K562 (cell line): Measurements from ENCODE around the gene TTLL8. TPM values are rescaled to one million over a fixed set of nuclear protein-coding genes. Genes with fewer than 3 reads are reported as not detected.

Experiments
- GTF2A2 ChIP-seq: IDR thresholded peaks from 2 replicates; pipeline ENCODE4 v1.6.1; 2016; ENCODE audit warnings: mild to moderate bottlenecking, missing genetic modification characterization, missing compliant biosample characterization
- KHSRP ChIP-seq: fragments of 450-650 bp; IDR thresholded peaks from 2 replicates; pipeline ENCODE4 v1.6.1; 2017
- MTF1 ChIP-seq: fragments of 250-450 bp; sonication (Bioruptor Pico); IDR thresholded peaks from 2 replicates; pipeline ENCODE4 v1.9.0; 2021; ENCODE audit warnings: moderate library complexity, mild to moderate bottlenecking, inconsistent platforms, borderline replicate concordance
- NELFE ChIP-seq: IDR thresholded peaks from 2 replicates; pipeline ENCODE4 v1.6.1; 2011; ENCODE audit warnings: mild to moderate bottlenecking; ENCODE audit not compliant: insufficient read depth, insufficient read length
- RFX1 ChIP-seq: fragments of 450-650 bp; IDR thresholded peaks from 2 replicates; pipeline ENCODE4 v1.6.1; 2016; ENCODE audit warnings: mild to moderate bottlenecking, moderate library complexity
- ZNF512 ChIP-seq: IDR thresholded peaks from 2 replicates; pipeline ENCODE4 v1.6.1; 2016; ENCODE audit warnings: missing genetic modification characterization, missing compliant biosample characterization
- ZNF518B ChIP-seq: fragments of 250-450 bp; sonication (Bioruptor Pico); IDR thresholded peaks from 2 replicates; pipeline ENCODE4 v1.5.0; 2021; ENCODE audit warnings: mild to moderate bottlenecking, moderate library complexity
- ZNF551 ChIP-seq: fragments of 250-450 bp; sonication (Bioruptor Pico); IDR thresholded peaks from 2 replicates; pipeline ENCODE4 v1.5.0; 2021; ENCODE audit warnings: mild to moderate bottlenecking, moderate library complexity
- ZNF785 ChIP-seq: fragments of 250-450 bp; sonication (Bioruptor Pico); IDR thresholded peaks from 2 replicates; pipeline ENCODE4 v1.4.0; 2020; ENCODE audit warnings: mild to moderate bottlenecking
- polyA plus RNA-seq, 8 experiments: library from polyadenylated mRNA; depleted of rRNA in 4 of 8; stranded (reverse) in 5 of 8; unstranded in 3 of 8; fragments of >200 nt; fragmentation: Nextera tagmentation in 2 of 8; fragmentation: Illumina TruSeq in 1 of 8; extraction: Ambion mirVana in 2 of 8; extraction: Trizol in 1 of 8; gene quantifications; 2 replicates each; pipeline versions ENCODE4 v1.2.1 to v1.2.3, GENCODE V29; 2011 to 2014; ENCODE audit warnings: inconsistent platforms in 1 of 8, missing spikeins in 1 of 8
- total RNA-seq, 7 experiments: library from RNA; depleted of rRNA in 6 of 7; stranded (reverse); fragments of >200 nt in 6 of 7; fragmentation: Illumina TruSeq in 2 of 7; extraction: Trizol in 2 of 7; gene quantifications; 2 replicates each; pipeline versions ENCODE4 v1.2.1 to v1.2.3, GENCODE V29; 2011 to 2021; ENCODE audit warnings: low replicate concordance in 1 of 7
- TF ChIP-seq, protein P1 (sequence below): fragments of 200-800 bp; sonication (Bioruptor generic); IDR thresholded peaks from 2 replicates; pipeline ENCODE4 v1.6.1; 2016; ENCODE audit warnings: missing genetic modification characterization, missing compliant biosample characterization
- TF ChIP-seq, protein P2 (sequence below): fragments of 150-350 bp; IDR thresholded peaks from 2 replicates; pipeline ENCODE4 v1.6.1; 2014; ENCODE audit warnings: low read depth, mild to moderate bottlenecking, low read length, borderline replicate concordance

The TTLL8 gene
- total and polyA plus RNA-seq, 9 of the 15 experiments (the other 6 are each of a cell fraction or from before 2014, with no cell fraction given): not detected

DNA sequence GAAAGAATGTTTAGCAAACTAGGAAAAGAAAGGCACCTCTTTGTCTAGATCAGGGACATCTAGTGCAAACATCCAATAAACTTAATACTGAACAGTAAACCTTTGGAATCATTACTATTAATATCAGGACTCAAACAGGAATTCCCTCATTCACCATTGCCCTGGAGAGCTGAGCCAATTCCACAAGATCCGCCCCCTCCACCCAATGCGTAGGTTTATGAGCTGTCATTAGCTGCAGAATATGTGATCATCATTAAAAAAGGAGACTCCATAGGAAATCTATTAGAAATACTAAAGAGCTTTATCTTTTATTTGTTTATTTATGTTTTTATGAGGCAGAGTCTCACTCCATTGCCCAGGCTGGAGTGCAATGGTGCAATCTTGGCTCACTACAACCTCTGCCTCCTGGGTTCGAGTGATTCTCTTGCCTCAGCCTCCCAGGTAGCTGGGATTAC lies 51.0 kb downstream of the TTLL8 start (continued):
- TF ChIP-seq, protein P1, sequence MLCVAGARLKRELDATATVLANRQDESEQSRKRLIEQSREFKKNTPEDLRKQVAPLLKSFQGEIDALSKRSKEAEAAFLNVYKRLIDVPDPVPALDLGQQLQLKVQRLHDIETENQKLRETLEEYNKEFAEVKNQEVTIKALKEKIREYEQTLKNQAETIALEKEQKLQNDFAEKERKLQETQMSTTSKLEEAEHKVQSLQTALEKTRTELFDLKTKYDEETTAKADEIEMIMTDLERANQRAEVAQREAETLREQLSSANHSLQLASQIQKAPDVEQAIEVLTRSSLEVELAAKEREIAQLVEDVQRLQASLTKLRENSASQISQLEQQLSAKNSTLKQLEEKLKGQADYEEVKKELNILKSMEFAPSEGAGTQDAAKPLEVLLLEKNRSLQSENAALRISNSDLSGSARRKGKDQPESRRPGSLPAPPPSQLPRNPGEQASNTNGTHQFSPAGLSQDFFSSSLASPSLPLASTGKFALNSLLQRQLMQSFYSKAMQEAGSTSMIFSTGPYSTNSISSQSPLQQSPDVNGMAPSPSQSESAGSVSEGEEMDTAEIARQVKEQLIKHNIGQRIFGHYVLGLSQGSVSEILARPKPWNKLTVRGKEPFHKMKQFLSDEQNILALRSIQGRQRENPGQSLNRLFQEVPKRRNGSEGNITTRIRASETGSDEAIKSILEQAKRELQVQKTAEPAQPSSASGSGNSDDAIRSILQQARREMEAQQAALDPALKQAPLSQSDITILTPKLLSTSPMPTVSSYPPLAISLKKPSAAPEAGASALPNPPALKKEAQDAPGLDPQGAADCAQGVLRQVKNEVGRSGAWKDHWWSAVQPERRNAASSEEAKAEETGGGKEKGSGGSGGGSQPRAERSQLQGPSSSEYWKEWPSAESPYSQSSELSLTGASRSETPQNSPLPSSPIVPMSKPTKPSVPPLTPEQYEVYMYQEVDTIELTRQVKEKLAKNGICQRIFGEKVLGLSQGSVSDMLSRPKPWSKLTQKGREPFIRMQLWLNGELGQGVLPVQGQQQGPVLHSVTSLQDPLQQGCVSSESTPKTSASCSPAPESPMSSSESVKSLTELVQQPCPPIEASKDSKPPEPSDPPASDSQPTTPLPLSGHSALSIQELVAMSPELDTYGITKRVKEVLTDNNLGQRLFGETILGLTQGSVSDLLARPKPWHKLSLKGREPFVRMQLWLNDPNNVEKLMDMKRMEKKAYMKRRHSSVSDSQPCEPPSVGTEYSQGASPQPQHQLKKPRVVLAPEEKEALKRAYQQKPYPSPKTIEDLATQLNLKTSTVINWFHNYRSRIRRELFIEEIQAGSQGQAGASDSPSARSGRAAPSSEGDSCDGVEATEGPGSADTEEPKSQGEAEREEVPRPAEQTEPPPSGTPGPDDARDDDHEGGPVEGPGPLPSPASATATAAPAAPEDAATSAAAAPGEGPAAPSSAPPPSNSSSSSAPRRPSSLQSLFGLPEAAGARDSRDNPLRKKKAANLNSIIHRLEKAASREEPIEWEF (CRISPR knock-in tag): no peak
- TF ChIP-seq RFX1 (no peak), NELFE (no peak), ZNF518B (CRISPR knock-in tag) (no peak), ZNF785 (no peak), GTF2A2 (no peak), ZNF512 (tag) (no peak), KHSRP (no peak), MTF1 (CRISPR knock-in tag) (no peak), ZNF551 (CRISPR knock-in tag) (no peak)
- TF ChIP-seq, protein P2, sequence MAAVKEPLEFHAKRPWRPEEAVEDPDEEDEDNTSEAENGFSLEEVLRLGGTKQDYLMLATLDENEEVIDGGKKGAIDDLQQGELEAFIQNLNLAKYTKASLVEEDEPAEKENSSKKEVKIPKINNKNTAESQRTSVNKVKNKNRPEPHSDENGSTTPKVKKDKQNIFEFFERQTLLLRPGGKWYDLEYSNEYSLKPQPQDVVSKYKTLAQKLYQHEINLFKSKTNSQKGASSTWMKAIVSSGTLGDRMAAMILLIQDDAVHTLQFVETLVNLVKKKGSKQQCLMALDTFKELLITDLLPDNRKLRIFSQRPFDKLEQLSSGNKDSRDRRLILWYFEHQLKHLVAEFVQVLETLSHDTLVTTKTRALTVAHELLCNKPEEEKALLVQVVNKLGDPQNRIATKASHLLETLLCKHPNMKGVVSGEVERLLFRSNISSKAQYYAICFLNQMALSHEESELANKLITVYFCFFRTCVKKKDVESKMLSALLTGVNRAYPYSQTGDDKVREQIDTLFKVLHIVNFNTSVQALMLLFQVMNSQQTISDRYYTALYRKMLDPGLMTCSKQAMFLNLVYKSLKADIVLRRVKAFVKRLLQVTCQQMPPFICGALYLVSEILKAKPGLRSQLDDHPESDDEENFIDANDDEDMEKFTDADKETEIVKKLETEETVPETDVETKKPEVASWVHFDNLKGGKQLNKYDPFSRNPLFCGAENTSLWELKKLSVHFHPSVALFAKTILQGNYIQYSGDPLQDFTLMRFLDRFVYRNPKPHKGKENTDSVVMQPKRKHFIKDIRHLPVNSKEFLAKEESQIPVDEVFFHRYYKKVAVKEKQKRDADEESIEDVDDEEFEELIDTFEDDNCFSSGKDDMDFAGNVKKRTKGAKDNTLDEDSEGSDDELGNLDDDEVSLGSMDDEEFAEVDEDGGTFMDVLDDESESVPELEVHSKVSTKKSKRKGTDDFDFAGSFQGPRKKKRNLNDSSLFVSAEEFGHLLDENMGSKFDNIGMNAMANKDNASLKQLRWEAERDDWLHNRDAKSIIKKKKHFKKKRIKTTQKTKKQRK: no peak
